Measurements from ENCODE around the gene WWOX.

DNA sequence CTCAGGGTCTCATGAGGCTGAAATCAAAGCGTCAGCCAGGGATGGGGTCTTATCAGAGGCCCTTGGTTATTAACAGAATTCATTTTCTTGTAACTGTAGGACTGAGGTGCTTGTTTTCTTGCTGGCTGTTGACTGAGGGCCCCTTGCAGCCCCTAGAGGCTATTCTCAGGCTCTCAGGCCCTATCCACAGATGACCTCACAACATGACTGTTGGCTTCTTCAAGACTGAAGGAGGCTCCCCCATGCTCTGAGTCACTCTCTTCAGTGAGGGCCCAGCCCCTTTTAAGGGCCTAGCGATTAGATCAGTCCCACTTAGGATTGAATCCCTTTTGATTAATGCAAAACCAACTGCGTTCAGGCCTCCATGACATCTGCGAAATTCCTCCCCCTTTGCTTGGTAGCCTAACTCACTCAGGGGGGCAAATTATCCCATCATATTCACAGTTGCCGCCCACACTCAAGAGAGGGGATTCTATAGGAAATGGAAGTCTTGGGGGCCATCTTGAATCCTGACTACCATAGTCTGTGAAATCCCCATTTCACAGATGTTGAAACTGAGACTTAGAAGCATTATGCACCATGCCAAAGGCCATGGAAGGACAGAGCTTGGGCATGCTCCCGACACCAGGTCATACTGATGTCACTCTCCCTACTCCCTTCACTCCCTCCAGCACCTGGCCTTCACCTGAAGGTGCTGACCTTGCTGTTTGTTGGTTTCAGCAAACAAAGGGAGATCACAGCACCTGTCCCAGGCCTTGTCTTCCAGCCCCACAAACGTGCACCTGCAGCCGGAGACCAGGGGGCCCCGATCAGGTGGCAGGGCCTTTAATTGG is 908.8 kb downstream of the WWOX start:
- TF ChIP-seq, protein P1, sequence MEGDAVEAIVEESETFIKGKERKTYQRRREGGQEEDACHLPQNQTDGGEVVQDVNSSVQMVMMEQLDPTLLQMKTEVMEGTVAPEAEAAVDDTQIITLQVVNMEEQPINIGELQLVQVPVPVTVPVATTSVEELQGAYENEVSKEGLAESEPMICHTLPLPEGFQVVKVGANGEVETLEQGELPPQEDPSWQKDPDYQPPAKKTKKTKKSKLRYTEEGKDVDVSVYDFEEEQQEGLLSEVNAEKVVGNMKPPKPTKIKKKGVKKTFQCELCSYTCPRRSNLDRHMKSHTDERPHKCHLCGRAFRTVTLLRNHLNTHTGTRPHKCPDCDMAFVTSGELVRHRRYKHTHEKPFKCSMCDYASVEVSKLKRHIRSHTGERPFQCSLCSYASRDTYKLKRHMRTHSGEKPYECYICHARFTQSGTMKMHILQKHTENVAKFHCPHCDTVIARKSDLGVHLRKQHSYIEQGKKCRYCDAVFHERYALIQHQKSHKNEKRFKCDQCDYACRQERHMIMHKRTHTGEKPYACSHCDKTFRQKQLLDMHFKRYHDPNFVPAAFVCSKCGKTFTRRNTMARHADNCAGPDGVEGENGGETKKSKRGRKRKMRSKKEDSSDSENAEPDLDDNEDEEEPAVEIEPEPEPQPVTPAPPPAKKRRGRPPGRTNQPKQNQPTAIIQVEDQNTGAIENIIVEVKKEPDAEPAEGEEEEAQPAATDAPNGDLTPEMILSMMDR (IDR thresholded peaks at IDR 0.05 in 8 of 11, conservative IDR thresholded peaks at IDR 0.05 in 3 of 11), result no peak
- TF ChIP-seq POLR2AphosphoS5 (IDR thresholded peaks at IDR 0.05), result no peak
- no peak for TF ChIP-seq POLR2A (IDR thresholded peaks at IDR 0.05)
